ENCODE measurements around the gene MICA.
"Not testable (repeated sequence)": the region's sequence is repeated elsewhere in the genome, so short reads cannot be mapped to it uniquely, and the experiment has no call there.

Gene MICA

DNA sequence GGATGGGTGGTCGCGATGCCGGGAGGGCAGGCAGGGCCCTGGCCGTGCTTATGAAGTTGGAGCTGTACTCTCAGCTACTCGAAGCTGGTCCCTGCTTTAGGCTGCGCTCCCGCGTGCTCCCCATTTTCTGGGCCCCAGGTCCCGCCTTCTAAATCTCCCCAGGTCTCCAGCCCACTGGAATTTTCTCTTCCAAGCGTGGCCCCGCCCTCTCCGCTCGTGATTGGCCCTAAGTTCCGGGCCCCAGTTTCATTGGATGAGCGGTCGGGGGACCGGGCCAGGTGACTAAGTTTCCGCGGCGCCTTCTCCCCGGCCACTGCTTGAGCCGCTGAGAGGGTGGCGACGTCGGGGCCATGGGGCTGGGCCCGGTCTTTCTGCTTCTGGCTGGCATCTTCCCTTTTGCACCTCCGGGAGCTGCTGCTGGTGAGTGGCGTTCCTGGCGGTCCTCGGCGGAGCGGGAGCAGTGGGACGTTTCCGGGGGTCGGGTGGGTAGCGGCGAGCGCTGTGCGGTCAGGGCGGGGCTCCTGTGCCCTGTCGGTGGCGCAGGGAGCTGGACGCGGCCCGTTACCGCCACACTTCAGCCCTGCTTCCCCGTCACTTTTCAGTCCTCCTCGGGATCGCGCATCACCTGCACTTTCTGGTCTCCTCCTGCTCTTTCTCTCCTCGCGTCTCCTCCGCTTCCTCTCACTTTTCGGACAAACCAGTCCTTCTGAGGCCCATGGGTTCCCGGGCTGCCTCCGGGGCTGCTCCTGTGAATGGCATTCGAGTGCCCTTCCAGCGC, at the start of gene MICA:
TSS of gene MICA (plus strand) at position 313 of the 778 bp plus-strand sequence. CDS start at position 351, 38 bp downstream.
- DNase-seq: peak; percentile 71

DNA sequence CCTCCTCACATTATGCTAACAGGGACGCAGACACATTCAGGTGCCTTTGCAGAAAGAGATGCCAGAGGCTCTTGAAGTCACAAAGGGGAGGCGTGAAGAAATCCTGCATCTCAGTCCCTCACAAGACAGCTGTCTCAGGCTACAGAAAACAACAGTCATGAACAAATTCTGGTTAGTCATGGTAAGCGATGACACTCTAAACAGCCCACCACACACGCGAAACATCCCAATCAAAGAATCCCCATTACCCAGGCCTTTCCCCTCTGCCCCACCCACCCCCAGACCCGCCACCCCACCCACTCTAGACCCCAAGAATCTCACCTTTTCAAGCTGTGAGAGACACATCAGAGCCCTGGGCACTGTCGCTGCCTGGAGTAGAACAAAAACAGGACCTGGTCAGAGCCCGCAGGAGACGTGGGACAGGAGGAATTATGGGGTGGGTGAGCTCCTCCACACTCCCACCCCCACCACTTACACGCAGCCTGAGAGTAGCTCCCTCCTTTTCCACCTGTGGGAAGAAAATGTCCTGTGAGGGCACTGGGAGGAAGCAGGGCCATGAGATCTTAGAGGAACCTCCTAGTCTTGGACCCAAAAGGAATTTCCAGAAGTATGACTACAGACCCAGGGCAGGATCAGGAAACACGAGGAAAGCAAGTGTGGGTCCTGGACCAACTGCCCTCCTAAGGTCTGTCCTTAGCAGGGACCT, 49.1 kb upstream of the MICA start:
- no peak for DNase-seq

GRCh38 chr6:31354864-31355582, 48.4 kb upstream of the MICA start:
- no peak for DNase-seq

DNA sequence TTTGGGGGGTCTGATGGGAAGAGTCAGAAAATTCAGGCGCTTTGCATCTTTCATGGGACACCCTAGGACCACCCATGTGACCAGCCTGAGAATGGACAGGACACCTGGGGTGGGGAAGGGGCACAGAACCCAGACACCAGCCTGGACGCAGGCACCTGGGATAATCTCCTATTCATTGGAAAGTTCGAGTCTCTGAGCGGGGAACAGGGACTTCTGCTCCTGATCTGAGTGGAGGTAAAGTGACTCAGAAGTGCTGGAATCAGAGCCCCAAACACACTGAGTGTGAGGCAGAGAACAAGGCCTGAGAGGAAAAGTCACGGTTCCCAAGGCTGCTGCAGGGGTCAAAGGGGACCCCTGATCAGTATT, 47.8 kb upstream of the MICA start:
- DNase-seq: no peak

- DNase-seq: peak; percentile 49
Observed at GRCh38 chr6:31356216-31356945, 47.0 kb upstream of the MICA start.

DNA sequence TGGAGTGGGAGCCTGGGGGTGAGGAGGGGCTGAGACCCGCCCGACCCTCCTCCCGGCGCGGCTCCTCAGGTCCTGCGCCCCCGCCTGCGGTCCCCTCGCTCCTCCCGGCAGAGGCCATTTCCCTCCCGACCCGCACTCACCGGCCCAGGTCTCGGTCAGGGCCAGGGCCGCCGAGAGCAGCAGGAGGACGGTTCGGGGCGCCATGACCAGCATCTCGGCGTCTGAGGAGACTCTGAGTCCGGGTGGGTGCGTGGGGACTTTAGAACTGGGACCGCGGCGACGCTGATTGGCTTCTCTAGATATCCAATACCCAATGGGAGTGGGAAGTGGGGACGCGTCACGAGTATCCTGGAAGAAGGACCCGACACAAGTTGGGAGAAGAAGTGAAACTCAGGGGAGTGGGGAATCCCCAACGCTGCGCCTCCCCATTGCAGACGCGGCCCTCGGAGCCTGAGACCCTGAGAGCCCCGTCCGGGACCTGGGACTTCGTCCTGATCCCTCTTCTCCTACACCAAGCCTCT, 46.4 kb upstream of the MICA start, which contains the start of gene HLA-B:
TSS of gene HLA-B (minus strand) at position 234 of the 521 bp plus-strand sequence. CDS start at position 213, 21 bp downstream.
- peak; percentile 82 for DNase-seq

GRCh38 chr6:31357886-31358285, 45.5 kb upstream of the MICA start:
- DNase-seq: no peak

DNA sequence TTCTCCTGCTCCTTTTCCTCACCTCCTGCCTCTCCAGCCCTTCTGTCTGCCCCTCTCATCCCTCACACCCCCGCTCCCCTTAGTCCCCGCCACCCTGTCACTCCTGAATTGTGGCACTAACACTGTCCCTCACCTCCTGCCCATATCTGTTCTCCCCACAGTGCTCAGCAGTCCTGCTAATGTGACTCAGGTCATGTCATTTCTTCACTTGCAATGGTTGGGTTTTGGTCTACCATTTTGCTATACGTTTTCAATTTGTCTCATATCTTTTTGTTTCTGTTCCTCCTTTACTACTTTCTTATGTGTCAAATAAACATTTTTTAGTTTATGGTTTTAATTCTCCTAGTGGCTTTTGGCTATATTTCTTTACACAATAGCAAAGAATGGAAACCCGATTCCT, 45.1 kb upstream of the MICA start:
- DNase-seq: no peak

DNA sequence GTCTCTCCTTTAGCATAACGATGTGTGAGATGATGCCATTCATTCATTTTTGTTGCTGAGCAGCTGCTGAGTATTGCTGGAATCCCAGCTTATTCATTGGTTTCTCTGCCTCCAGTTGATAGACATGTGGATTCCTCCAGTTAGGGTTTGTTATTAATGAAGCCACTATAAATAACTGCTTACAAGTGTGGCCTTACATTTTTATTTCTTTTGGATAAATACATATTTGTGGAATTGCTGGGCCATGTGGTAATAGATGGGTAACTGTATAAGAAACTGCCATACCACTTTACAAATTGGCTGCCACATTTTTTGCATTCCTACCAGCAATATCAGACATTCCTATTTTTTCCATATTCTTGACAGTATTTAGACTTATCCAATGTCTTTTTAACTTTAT, 43.8 kb upstream of the MICA start:
- DNase-seq: no peak

DNA sequence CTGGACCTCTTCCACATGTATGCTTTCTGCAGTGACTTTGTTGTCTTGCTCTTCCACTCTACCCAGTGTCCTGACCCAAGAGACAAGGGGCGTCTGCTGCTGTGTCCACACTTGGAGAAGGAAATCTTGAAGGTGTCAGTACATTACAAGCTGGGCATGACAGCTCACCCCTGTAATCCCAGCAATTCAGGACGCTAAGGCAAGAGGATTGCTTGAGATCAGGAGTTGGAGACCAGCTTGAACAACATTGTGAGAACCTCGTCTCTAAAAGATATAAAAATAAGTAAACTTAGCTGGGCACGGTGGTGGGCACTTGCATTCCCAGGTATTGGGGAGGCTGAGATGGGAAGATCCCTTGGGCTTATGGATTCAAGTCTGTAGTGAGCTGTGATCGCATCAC, 40.6 kb upstream of the MICA start:
- DNase-seq: no peak

DNA sequence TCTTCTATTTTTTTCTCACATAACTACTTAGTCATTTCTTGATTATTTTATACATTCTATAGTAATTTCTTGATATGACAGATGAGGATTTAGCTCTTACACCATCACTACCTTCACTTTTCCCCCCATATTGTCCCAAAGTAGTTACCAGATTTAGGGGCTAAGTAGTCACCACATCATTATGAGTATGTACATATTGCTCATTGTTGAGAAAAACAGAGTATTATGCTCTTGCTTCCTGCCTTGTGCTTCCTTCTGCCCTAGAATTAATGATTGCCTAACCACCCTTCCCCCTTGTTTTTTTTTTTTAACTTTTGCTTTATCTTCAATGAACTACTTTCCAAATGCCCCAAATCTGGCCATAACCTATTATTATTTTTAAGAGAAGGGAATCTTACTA, 39.6 kb upstream of the MICA start:
- no peak for DNase-seq

DNA sequence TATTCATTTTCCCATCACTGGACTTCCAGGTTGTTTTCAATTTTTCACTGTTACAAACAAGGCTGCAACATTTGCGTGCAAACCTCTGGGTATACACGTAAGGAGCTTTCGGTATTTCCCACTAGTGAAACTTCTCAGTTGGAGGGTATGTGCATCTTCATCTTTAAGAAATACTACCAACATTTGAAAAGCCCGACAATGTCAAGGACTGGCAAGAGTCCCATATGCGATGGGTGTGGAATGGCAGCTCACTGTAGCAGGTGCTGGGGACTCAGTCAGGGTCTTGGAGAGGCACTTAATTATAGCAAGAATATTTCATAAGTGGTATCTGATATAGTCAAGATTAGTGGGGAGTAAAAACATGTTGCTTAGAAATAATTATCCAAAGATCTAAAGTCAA, 37.5 kb upstream of the MICA start:
- DNase-seq: no peak

- DNase-seq: peak; percentile 87
Observed at GRCh38 chr6:31366693-31367470, 36.5 kb upstream of the MICA start.

DNA sequence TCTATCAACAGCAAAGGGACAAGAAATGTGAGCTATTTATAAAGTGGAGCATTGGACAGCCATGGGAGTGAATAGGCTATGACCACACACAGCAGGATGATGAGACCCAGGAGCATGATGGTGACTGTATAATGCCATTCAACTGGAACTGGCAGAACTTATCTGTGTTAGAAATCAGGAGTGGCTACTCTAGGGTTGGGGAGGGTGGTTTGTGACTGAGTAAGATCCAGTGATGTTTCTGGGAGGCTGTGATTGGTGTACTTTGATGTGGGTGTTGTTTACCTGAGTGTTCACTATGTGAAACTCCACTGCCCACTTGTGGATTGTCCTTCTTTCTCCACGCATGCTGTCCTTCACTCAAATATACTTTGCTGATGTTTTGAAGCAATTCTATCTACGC, 34.9 kb upstream of the MICA start:
- no peak for DNase-seq

DNA sequence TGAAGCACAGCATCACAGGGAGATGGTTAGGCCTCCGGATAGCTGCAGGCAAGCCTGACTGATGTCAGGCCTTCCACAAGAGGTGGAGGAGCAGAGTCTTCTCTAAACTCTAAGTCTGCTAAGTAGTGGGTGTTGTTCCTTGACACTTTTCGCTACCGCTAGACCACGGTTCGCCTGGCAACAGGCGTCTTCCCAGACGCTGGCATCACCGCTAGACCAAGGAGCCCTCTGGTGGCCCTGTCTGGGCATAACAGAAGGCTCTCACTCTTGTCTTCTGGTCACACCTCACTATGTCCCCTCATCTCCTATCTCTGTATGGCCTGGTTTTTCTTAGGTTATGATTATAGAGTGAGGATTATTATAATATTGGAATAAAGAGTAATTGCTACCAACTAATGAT, 29.3 kb upstream of the MICA start:
- DNase-seq: not testable (repeated sequence)

DNA sequence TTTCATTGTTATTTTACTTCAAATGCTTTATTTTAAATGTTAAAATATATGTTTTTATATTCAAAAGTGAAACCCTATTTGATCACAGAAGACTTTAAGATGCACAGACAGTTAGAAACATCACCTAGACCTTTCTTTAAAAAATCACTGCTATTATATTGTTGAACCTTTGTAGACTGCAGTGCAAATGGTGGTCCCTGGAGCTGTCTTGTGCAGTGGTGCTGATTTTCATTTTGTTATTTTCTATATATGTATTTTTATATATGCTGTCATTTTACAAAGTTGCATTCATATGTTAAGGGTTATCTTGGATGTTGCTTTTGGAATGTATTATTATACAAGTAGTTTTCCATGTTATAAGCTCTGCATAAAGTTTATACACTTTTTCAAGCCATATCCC, 27.7 kb upstream of the MICA start:
- DNase-seq: no peak

GRCh38 chr6:31377029-31377428, 26.4 kb upstream of the MICA start:
- DNase-seq: no peak

- DNase-seq: no peak
Observed at GRCh38 chr6:31378062-31378720, 25.2 kb upstream of the MICA start.

GRCh38 chr6:31378721-31379103, 24.7 kb upstream of the MICA start:
- DNase-seq: no peak

GRCh38 chr6:31379850-31380249, 23.5 kb upstream of the MICA start:
- DNase-seq: no peak

GRCh38 chr6:31381666-31382065, 21.7 kb upstream of the MICA start:
- DNase-seq: no peak

Measured in activated naive CD4-positive, alpha-beta T cell treated with anti-CD3 and anti-CD28 coated beads, Interleukin-2, amount 50 U/mL, for 16 hours (primary cell).